Spleen (tissue), 3 donors: ENCODE measurements around the gene MID1IP1.

ENCODE experiments used
- POLR2A ChIP-seq, 3 donors: fragments of 450-650 bp; IDR thresholded peaks; one replicate each; pipeline ENCODE4 v1.5.1; 2017; ENCODE audit warnings: antibody characterized with exemption in 3 of 3, mild to moderate bottlenecking in 1 of 3
- POLR2AphosphoS5 ChIP-seq, 3 donors: sonication (generic); formaldehyde crosslinking; IDR thresholded peaks; one replicate each; pipeline ENCODE4 v1.5.1; 2017; ENCODE audit warnings: antibody characterized with exemption in 3 of 3

GRCh38 chrX:38845426-38845825, 44.2 kb downstream of the MID1IP1 start:
- TF ChIP-seq POLR2A (IDR thresholded peaks at IDR 0.05) (no peak), POLR2AphosphoS5 (IDR thresholded peaks at IDR 0.05) (no peak)
